Epithelial cell of esophagus (primary cell): ENCODE results near the gene INHBE.

Experiments
- DNase-seq: peaks from one replicate; pipeline ENCODE4 v3.0.0; 2010; ENCODE audit warnings: low read depth
- H3K4me3 ChIP-seq: 2 replicates; pipeline ENCODE4 v1.5.1; 2011; ENCODE audit warnings: mild to moderate bottlenecking, low read length, control low read depth
- CTCF ChIP-seq: IDR thresholded peaks from 2 replicates; pipeline ENCODE4 v1.5.1; 2011; ENCODE audit warnings: low read depth, mild to moderate bottlenecking, low read length, control low read depth, inconsistent platforms; ENCODE audit not compliant: insufficient read depth; ENCODE audit errors: missing control alignments

INHBE gene

GRCh38 chr12:57451233-57451778, 3.8 kb upstream of the INHBE start:
- TF ChIP-seq CTCF = no peak
- DNase-seq = no peak
- H3K4me3 ChIP-seq = no peak overlapping the region

GRCh38 chr12:57452181-57452936, 2.7 kb upstream of the INHBE start:
- no peak for TF ChIP-seq CTCF
- peak; percentile 48 for DNase-seq
- H3K4me3 ChIP-seq = no peak overlapping the region

- TF ChIP-seq CTCF = peak; percentile 95
- peak; percentile 74 for DNase-seq
- H3K4me3 ChIP-seq = no peak overlapping the region
Measured at GRCh38 chr12:57452937-57453509, 2.1 kb upstream of the INHBE start.

GRCh38 chr12:57454213-57454565, 918 bp upstream of the INHBE start:
- H3K4me3 ChIP-seq = no peak overlapping the region
- TF ChIP-seq CTCF = no peak
- no peak for DNase-seq

- TF ChIP-seq CTCF = no peak
- H3K4me3 ChIP-seq = no peak overlapping the region
- no peak for DNase-seq
Measured at GRCh38 chr12:57455374-57456144, 452 bp downstream of the INHBE start.

GRCh38 chr12:57456145-57456700, 1.1 kb downstream of the INHBE start:
- TF ChIP-seq CTCF = peak; percentile 73
- peak; percentile 56 for DNase-seq
- no peak overlapping the region for H3K4me3 ChIP-seq
